Brain microvascular endothelial cell (primary cell): ENCODE results near the gene C14orf39.

ENCODE experiments used
- DNase-seq: peaks from one replicate; pipeline ENCODE4 v3.0.0-alpha.2; 2020
- H3K27ac ChIP-seq: fragments of 250-450 bp; sonication (Bioruptor Pico); 2 replicates; pipeline ENCODE4 v1.5.1; 2020; ENCODE audit warnings: mild to moderate bottlenecking, moderate library complexity
- H3K27me3 ChIP-seq: fragments of 250-450 bp; sonication (Bioruptor Pico); replicated peaks from 2 replicates; pipeline ENCODE4 v1.5.1; 2020; ENCODE audit warnings: mild to moderate bottlenecking
- H3K36me3 ChIP-seq: fragments of 250-450 bp; sonication (Bioruptor Pico); replicated peaks from 2 replicates; pipeline ENCODE4 v1.5.1; 2020; ENCODE audit warnings: mild to moderate bottlenecking
- H3K4me3 ChIP-seq: 2 replicates; pipeline ENCODE4 v1.5.1; 2011; ENCODE audit warnings: low read depth, mild to moderate bottlenecking, control low read depth, low read length, moderate library complexity
- in situ Hi-C: cut with HindIII; loops from 2 replicates; pipeline ENCODE4 v1.10.0; 2017; ENCODE audit warnings: low sequenced_read_pairs, low pct_ligation_motif_present
- TF ChIP-seq, protein P1 (sequence below): IDR thresholded peaks from 2 replicates; pipeline ENCODE4 v1.5.1; 2011; ENCODE audit warnings: low read depth, mild to moderate bottlenecking, moderate library complexity, low read length, control low read depth, inconsistent platforms; ENCODE audit errors: missing control alignments

C14orf39 gene

DNA sequence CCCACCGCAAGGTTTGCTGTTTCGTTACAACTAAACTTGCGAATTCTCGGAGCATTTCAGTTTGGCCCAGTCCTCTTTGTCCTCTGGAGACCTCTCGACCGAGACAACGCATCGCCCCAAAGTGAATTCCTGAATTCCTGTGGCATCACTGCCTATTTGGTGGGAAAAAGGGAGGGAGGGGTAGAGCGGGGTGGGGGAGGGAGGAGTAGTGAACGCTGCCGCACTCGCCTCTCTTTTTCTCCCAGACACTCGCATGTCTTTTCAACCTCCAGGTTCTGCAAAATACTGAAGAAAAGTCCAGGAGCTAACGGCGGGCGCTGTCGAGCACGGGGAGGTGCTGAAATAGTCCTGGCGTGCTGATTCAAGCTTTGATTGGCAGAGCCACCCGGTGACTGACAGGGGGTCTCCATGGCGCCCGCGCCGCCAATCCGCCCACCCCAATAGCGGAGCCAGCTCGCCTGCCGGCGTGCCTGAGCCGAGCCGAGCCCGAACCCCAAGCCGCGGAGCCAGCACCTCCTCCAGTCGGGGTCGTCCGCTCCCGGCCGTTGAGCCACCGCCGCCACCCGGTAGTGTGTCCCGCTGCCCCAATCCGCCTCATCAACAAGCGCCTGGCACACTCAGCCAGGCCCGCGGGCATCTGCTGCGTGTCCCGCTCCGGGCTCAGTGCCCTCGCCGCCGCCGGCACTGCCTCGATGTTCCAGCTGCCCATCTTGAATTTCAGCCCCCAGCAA, 23.0 kb upstream of the C14orf39 start, which contains the start of gene SIX6:
Gene SIX6, plus strand, starts transcription at position 440 of the 731 bp plus-strand sequence. Its CDS starts 253 bp downstream, at position 693.
- Histone ChIP-seq H3K36me3 (no peaks in the 10 kb centered on the region), H3K27me3 (peaks cover 93% of the 10 kb centered on the region), H3K27ac (no peak within 1 kb of the TSS), H3K4me3 (no peak within 1 kb of the TSS)
- in situ Hi-C loops: no loop called here
- TF ChIP-seq, protein P1, sequence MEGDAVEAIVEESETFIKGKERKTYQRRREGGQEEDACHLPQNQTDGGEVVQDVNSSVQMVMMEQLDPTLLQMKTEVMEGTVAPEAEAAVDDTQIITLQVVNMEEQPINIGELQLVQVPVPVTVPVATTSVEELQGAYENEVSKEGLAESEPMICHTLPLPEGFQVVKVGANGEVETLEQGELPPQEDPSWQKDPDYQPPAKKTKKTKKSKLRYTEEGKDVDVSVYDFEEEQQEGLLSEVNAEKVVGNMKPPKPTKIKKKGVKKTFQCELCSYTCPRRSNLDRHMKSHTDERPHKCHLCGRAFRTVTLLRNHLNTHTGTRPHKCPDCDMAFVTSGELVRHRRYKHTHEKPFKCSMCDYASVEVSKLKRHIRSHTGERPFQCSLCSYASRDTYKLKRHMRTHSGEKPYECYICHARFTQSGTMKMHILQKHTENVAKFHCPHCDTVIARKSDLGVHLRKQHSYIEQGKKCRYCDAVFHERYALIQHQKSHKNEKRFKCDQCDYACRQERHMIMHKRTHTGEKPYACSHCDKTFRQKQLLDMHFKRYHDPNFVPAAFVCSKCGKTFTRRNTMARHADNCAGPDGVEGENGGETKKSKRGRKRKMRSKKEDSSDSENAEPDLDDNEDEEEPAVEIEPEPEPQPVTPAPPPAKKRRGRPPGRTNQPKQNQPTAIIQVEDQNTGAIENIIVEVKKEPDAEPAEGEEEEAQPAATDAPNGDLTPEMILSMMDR: no peak
- peak; percentile 12 for DNase-seq

DNA sequence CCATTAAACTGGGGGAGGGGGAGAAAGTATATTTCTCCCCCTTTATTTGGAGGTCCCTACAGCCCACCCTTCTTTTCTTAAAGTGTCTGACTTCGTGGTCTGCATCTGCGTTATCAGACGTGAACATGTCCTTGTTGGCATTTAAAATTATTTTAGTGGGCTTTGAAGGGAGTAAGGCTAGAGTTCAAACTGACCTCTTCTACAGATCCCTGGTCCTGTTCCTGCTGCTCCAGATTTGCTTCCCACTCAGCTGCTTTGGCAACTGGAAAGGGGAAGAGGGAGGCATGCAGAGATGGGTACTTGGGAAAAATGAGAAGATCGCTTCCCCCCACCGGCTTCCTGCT, 22.5 kb upstream of the C14orf39 start:
- Histone ChIP-seq H3K4me3 (no peak overlapping the region), H3K36me3 (no peaks in the 10 kb centered on the region), H3K27me3 (peaks cover 91% of the 10 kb centered on the region), H3K27ac (no peak overlapping the region)
- DNase-seq: no peak
- in situ Hi-C loops: no loop called here
- TF ChIP-seq, protein P1: peak; percentile 27

DNA sequence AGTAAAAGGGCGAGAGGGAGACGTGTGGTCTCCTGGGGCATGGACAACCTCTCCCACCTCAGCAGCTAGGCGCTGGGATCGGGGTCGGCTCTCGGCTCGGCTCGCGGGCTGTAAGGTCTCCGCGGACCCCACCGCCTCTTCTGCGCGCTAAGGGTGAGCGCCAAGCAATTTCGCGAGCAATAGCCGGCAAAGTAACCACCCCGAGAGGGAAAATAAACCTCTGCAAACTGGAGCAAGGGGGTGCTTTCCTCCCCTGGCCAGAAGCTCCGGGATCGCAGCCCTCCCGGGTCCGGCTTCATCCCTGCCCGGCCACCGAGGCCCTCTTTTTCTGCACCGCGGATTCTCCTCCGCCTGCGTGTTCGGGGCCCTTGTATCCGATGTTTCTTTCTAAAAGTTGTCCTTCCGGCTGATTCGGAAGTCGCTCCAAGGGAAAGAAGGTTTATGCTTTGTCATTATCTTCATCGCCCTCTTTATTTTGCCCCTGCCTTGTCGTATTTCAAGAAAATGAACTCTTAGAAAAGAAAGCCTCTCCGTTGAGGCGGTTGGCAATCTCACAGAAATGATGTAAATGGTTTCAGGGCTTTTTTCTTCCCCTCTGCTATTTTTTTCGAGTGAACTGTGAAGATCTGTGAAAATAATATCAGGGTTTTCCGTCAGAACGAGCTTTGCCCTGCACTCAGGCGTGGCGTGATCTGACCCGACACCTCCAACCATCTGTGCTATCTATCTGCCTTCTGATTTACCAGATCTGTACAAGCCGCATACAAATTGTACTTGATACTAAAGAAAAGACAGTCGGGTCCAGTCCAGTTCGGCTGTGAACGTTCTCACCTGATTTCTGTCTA, 21.3 kb upstream of the C14orf39 start:
- Histone ChIP-seq H3K4me3 (no peak overlapping the region), H3K27me3 (peaks cover 86% of the 10 kb centered on the region), H3K36me3 (no peaks in the 10 kb centered on the region), H3K27ac (no peak overlapping the region)
- DNase-seq: no peak
- in situ Hi-C loops: no loop called here
- TF ChIP-seq, protein P1: no peak

DNA sequence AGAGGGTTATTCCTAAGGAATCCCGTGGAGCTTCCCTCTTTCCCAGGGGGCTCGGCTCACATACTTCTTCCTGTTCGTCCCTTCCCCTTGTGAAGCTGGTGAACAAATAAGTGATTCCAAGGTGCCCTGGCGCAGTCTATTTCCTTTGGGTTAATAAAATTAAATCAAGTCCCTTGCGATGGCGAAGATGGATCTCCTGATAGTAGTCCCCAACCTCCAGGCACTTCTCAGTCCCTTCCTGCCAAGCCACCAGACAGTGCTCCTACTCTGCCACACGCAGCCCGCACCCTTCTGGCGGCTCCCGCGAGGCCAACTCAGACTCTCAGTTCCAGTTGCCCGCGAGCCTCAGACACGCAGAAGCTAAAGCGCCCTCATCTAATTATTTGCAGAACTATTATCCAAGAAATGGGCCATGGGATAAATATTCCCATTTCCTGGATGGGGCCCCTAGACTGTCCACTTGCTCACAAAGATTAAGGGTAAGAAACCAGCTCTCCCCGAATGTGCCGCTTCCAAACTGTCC, 20.7 kb upstream of the C14orf39 start:
- Histone ChIP-seq H3K36me3 (no peaks in the 10 kb centered on the region), H3K27ac (no peak overlapping the region), H3K27me3 (peaks cover 79% of the 10 kb centered on the region), H3K4me3 (no peak overlapping the region)
- TF ChIP-seq, protein P1: no peak
- in situ Hi-C loops: no loop called here
- DNase-seq: no peak

DNA sequence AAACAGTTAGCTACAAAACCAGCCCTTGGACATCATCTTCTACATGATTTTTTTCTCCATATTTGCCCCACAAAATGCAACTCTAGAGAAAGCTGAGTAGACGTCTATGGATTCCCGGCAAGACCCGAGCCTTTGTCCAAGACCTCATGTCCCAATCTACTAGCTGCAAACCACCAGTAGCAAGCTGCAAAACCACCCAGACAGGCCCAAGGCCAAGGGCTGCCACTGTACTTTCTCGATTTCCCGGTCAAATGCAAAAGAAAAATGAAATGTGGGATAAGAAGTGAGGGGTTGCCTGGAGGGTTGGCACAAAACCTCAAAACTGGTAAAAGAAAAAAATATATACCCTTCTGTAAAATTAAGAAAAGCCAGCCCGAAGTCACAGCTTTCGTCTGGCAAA, 20.1 kb upstream of the C14orf39 start:
- in situ Hi-C loops: no loop called here
- Histone ChIP-seq H3K27ac (no peak overlapping the region), H3K36me3 (no peaks in the 10 kb centered on the region), H3K4me3 (no peak overlapping the region), H3K27me3 (peaks cover 74% of the 10 kb centered on the region)
- TF ChIP-seq, protein P1: no peak
- DNase-seq: no peak
